Inferior parietal cortex (tissue), 1 donor: ENCODE results near the gene CROCC2.

Source experiments
- DNase-seq: peaks from one replicate; pipeline ENCODE4 v3.0.0-alpha.2; 2016; ENCODE audit errors: extremely low spot score

The CROCC2 gene

GRCh38 chr2:240875228-240876034 lies 30.7 kb upstream of the CROCC2 start:
- no peak for DNase-seq

GRCh38 chr2:240876035-240876474 lies 30.1 kb upstream of the CROCC2 start:
- DNase-seq: no peak

- no peak for DNase-seq
Measured at GRCh38 chr2:240876475-240877251, 29.5 kb upstream of the CROCC2 start.

GRCh38 chr2:240877460-240878340 lies 28.4 kb upstream of the CROCC2 start:
- DNase-seq: no peak

- DNase-seq: no peak
Measured at GRCh38 chr2:240878341-240878936, 27.7 kb upstream of the CROCC2 start.

- DNase-seq: no peak
Measured at GRCh38 chr2:240879105-240879504, 27.0 kb upstream of the CROCC2 start.

- no peak for DNase-seq
Measured at GRCh38 chr2:240881913-240882312, 24.2 kb upstream of the CROCC2 start.

GRCh38 chr2:240884221-240884620 lies 21.9 kb upstream of the CROCC2 start:
- DNase-seq: no peak

- no peak for DNase-seq
Measured at GRCh38 chr2:240884745-240885144, 21.4 kb upstream of the CROCC2 start.

GRCh38 chr2:240885566-240885965 lies 20.6 kb upstream of the CROCC2 start:
- no peak for DNase-seq

GRCh38 chr2:240886023-240886565 lies 20.0 kb upstream of the CROCC2 start:
- DNase-seq: no peak

- DNase-seq: no peak
Measured at GRCh38 chr2:240886678-240887609, 19.2 kb upstream of the CROCC2 start.

GRCh38 chr2:240887631-240888030 lies 18.5 kb upstream of the CROCC2 start:
- no peak for DNase-seq

- DNase-seq: no peak
Measured at GRCh38 chr2:240888130-240888889, 17.8 kb upstream of the CROCC2 start.

GRCh38 chr2:240888890-240889573 lies 17.1 kb upstream of the CROCC2 start:
- DNase-seq: no peak

GRCh38 chr2:240889601-240890560 lies 16.3 kb upstream of the CROCC2 start:
- DNase-seq: no peak

- DNase-seq: no peak
Measured at GRCh38 chr2:240890691-240891090, 15.4 kb upstream of the CROCC2 start.
